ENCODE measurements around the gene TSPAN9.

Gene TSPAN9

GRCh38 chr12:3311491-3312103 is 234.4 kb downstream of the TSPAN9 start:
- no peaks in the 10 kb centered on the region for H3K9me3 ChIP-seq (ENCODE audit: insufficient read depth, low read depth, low read length)
- H3K9ac ChIP-seq (ENCODE audit: low read depth, low read length): no peak overlapping the region
- no peaks in the 10 kb centered on the region for H3K36me3 ChIP-seq (ENCODE audit: insufficient read depth, low read depth, low read length)
- H3K27me3 ChIP-seq (ENCODE audit: insufficient read depth, low read length): no peaks in the 10 kb centered on the region; the same call in 1 of the 2 replicates
- no peak overlapping the region for H3K27ac ChIP-seq (ENCODE audit: low read length)
- H3K4me3 ChIP-seq (ENCODE audit: low read length): no peak overlapping the region
- no peaks in the 10 kb centered on the region; the same call in 1 of the 2 replicates for H3K4me1 ChIP-seq (ENCODE audit: insufficient read depth, low read length)

DNA sequence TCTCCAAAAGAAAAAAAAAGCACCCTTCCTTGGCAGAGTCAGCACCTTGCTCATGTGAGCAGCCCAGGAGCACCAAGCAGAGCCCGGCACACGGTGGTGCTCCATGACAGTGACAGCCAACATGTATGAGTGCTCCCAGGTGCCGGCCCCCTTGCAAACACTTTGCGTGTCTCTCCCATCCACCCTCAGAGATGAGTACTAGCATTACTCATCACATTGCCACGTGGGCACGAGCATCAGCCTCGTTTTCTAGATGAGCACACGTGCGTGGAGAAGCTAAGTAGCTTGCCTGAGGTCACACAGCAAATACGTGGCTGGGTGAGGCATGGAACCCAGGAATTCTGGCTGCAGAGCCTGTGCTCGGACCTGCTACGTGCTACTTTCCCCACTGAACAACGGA is 235.9 kb downstream of the TSPAN9 start:
- Histone ChIP-seq H3K9ac (ENCODE audit: low read depth, low read length) (no peak overlapping the region), H3K4me1 (ENCODE audit: insufficient read depth, low read length) (no peaks in the 10 kb centered on the region; the same call in 1 of the 2 replicates), H3K9me3 (ENCODE audit: insufficient read depth, low read depth, low read length) (no peaks in the 10 kb centered on the region), H3K27ac (ENCODE audit: low read length) (no peak overlapping the region), H3K27me3 (ENCODE audit: insufficient read depth, low read length) (no peaks in the 10 kb centered on the region), H3K36me3 (ENCODE audit: insufficient read depth, low read depth, low read length) (no peaks in the 10 kb centered on the region), H3K4me3 (ENCODE audit: low read length) (no peak overlapping the region)

DNA sequence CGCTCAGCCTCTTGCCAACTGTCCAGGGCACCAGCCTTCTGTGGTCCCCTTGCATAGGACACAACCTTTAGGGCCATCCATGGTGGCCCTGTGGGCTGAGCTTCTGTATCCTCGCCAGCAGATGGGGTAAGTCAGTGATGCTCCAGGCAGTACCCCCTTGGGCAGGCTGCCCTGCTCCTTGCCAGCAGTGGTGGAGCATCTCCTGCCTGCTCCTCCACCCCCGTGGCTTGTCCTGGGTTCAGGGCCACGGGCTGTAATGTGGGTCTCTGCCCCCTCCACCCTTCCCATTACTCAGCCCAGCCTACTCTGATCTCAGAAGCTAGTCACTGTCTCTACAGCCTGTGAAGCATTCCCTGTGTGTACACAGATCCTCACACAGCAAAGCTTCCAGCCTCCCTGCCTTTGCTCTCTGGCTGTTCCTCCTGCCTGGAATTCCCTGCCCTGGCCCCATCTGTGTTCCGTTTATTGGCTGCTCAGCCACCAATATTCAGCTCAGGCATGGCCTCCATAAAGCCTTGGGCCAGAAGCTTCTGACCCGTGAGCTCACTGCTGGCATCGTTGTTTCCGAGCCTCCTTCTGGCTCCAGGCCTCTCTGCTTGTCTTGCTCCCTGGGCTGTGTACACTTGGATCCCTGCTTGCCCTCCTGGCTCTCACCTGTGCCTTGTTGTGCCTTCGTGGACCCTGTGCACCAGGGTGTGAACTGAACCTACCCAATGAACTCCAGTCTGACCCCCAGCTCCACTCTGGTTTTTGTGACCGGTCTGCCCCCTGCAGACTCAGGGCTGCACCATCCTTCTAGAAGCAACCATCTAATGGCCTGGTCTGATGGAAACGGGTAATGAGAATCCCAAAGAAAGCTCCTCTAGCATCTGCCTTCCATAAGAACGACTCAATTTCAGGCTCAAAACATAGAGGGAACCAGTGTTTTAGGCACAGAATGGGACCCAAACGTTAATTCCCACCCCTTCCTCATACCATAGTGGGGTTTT is 236.8 kb downstream of the TSPAN9 start:
- no peaks in the 10 kb centered on the region; the same call in 1 of the 2 replicates for H3K4me1 ChIP-seq (ENCODE audit: insufficient read depth, low read length)
- no peak overlapping the region for H3K4me3 ChIP-seq (ENCODE audit: low read length)
- no peaks in the 10 kb centered on the region for H3K9me3 ChIP-seq (ENCODE audit: insufficient read depth, low read depth, low read length)
- no peaks in the 10 kb centered on the region for H3K36me3 ChIP-seq (ENCODE audit: insufficient read depth, low read depth, low read length)
- H3K9ac ChIP-seq (ENCODE audit: low read depth, low read length): no peak overlapping the region
- H3K27ac ChIP-seq (ENCODE audit: low read length): no peak overlapping the region
- H3K27me3 ChIP-seq (ENCODE audit: insufficient read depth, low read length): no peaks in the 10 kb centered on the region; the same call in 1 of the 2 replicates

GRCh38 chr12:3315201-3315661 is 238.1 kb downstream of the TSPAN9 start:
- Histone ChIP-seq H3K4me1 (ENCODE audit: insufficient read depth, low read length) (no peaks in the 10 kb centered on the region; the same call in 1 of the 2 replicates), H3K9ac (ENCODE audit: low read depth, low read length) (no peak overlapping the region), H3K4me3 (ENCODE audit: low read length) (no peak overlapping the region), H3K27me3 (ENCODE audit: insufficient read depth, low read length) (no peaks in the 10 kb centered on the region; the same call in none of the 2 replicates), H3K36me3 (ENCODE audit: insufficient read depth, low read depth, low read length) (no peaks in the 10 kb centered on the region), H3K9me3 (ENCODE audit: insufficient read depth, low read depth, low read length) (no peaks in the 10 kb centered on the region), H3K27ac (ENCODE audit: low read length) (no peak overlapping the region)

DNA sequence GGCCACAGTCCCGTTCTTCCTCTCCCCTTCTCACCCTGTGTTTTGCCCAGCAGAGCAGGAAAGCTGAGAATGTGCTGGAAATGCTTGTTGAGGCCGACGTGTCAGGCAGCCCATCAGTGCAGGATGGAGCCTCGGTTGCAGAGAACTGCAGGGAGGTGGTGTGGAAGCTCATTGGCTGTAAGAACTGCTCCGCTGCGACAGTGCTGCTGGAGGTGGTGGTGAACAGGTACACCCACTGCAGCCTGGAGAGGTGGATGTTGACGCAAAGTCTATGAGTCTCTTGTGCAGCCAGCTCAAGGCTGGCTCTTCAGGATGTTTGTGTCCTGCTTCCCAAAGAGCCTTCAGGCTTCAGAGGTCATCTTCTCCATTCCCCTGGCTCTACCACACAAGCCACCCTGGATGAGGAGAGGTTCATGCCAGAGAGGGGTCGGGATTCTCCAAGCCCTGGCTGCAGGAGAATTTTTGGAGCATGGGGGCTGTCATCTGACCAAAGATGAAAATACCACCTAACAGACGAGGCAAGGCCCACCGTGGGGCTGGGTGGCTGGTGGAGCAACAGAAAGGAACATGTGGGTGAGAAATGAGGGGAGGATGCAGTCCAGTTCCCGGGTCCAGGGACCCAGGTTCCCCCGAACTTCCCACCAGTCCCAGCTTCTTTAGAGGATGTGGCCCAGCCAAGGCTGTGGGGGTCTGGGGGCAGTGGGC is 239.7 kb downstream of the TSPAN9 start:
- no peaks in the 10 kb centered on the region for H3K9me3 ChIP-seq (ENCODE audit: insufficient read depth, low read depth, low read length)
- no peaks in the 10 kb centered on the region; the same call in none of the 2 replicates for H3K27me3 ChIP-seq (ENCODE audit: insufficient read depth, low read length)
- no peaks in the 10 kb centered on the region for H3K4me1 ChIP-seq (ENCODE audit: insufficient read depth, low read length)
- H3K9ac ChIP-seq (ENCODE audit: low read depth, low read length): no peak overlapping the region; the same call in 1 of the 2 replicates
- no peak overlapping the region for H3K4me3 ChIP-seq (ENCODE audit: low read length)
- H3K27ac ChIP-seq (ENCODE audit: low read length): no peak overlapping the region
- no peaks in the 10 kb centered on the region for H3K36me3 ChIP-seq (ENCODE audit: insufficient read depth, low read depth, low read length)

DNA sequence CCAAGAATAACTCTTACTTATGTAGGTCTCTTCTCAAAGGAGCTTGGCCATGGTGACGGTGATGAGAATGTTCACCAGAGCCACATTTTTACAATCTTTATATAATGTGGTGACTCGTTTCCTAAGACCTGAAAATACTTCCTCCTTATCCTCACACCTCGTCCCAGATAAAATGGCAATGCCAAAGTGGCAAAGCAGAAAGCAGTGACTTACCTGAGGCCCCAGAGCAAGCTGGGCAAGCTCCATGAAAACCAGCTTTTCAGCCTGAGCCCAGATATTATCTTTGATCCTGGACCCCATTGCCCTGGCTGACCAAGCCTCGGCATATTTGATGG is 240.3 kb downstream of the TSPAN9 start:
- H3K9ac ChIP-seq (ENCODE audit: low read depth, low read length): no peak overlapping the region; the same call in 1 of the 2 replicates
- H3K9me3 ChIP-seq (ENCODE audit: insufficient read depth, low read depth, low read length): no peaks in the 10 kb centered on the region
- no peaks in the 10 kb centered on the region for H3K4me1 ChIP-seq (ENCODE audit: insufficient read depth, low read length)
- no peak overlapping the region for H3K4me3 ChIP-seq (ENCODE audit: low read length)
- H3K36me3 ChIP-seq (ENCODE audit: insufficient read depth, low read depth, low read length): no peaks in the 10 kb centered on the region
- H3K27me3 ChIP-seq (ENCODE audit: insufficient read depth, low read length): no peaks in the 10 kb centered on the region; the same call in none of the 2 replicates
- H3K27ac ChIP-seq (ENCODE audit: low read length): no peak overlapping the region

DNA sequence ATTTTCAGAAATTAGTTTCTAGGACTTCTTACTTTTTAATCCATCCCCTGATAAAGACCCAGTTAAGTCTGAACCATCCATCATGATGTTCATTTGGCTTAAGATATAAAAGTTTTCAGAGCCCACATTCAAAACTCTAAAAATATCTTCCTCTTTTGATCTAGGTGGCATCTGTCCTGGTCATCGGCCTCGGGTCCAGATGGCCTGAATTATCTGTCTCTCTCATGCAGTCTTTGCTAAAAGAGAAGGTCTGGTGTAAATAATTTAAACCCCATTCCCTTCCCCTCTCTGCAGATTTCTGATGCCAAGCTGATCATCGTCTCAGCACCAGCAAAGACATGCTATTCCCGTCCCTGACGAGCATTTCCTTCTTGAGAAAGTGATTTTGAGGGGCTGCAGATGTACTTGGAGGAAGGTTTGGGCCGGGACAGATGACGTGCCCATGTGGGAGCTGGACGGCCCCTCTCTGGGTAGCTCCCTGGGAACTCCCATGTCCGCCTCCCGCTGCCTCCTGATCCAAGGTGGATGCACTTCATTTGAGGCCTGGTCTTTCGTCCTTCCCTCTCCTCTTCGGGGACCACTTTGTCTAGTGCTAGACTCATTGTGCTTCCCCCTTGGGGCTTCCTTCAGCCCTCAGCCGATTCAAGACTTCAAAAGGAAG is 240.8 kb downstream of the TSPAN9 start:
- Histone ChIP-seq H3K4me3 (ENCODE audit: low read length) (no peak overlapping the region), H3K4me1 (ENCODE audit: insufficient read depth, low read length) (no peaks in the 10 kb centered on the region), H3K9ac (ENCODE audit: low read depth, low read length) (no peak overlapping the region), H3K27me3 (ENCODE audit: insufficient read depth, low read length) (no peaks in the 10 kb centered on the region; the same call in none of the 2 replicates), H3K27ac (ENCODE audit: low read length) (no peak overlapping the region), H3K9me3 (ENCODE audit: insufficient read depth, low read depth, low read length) (no peaks in the 10 kb centered on the region), H3K36me3 (ENCODE audit: insufficient read depth, low read depth, low read length) (no peaks in the 10 kb centered on the region)

- no peak overlapping the region for H3K4me3 ChIP-seq (ENCODE audit: low read length)
- H3K27ac ChIP-seq (ENCODE audit: low read length): no peak overlapping the region
- no peaks in the 10 kb centered on the region for H3K4me1 ChIP-seq (ENCODE audit: insufficient read depth, low read length)
- H3K9ac ChIP-seq (ENCODE audit: low read depth, low read length): no peak overlapping the region
- H3K27me3 ChIP-seq (ENCODE audit: insufficient read depth, low read length): no peaks in the 10 kb centered on the region; the same call in none of the 2 replicates
- no peaks in the 10 kb centered on the region for H3K9me3 ChIP-seq (ENCODE audit: insufficient read depth, low read depth, low read length)
- no peaks in the 10 kb centered on the region for H3K36me3 ChIP-seq (ENCODE audit: insufficient read depth, low read depth, low read length)
Observed at GRCh38 chr12:3319723-3320492, 242.7 kb downstream of the TSPAN9 start.

DNA sequence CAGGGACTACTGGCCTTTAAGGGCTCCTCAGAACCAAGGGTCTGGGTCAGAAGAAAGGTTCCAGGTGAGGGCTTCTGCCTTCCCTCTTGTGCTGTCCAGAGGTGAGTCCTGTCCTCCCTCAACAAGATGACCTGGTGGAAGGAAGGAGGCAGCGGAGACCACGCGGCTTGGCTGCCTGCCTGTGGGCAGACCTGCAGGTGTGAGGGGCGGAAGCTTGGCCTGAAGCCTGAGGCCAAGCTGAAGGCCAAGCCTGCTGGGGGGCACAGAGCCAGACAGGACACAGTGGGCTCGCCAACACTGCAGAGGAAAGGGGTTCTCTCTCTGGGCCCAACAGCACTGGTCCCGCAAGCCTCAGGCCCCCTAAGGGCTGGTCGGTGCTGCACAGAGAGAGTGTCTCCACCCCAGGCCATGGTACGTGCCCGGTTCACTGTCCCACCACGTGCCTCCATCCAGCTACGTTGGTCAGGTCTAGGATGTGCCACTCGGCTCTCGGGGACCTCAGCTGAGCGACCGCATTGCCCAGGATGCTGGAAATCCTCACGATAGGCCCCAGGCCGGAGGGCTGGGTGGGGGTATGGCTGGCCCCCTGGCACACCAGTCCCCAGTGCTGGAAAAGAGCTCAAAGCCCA is 243.8 kb downstream of the TSPAN9 start:
- no peaks in the 10 kb centered on the region for H3K4me1 ChIP-seq (ENCODE audit: insufficient read depth, low read length)
- H3K36me3 ChIP-seq (ENCODE audit: insufficient read depth, low read depth, low read length): no peaks in the 10 kb centered on the region
- no peaks in the 10 kb centered on the region; the same call in none of the 2 replicates for H3K27me3 ChIP-seq (ENCODE audit: insufficient read depth, low read length)
- no peak overlapping the region for H3K27ac ChIP-seq (ENCODE audit: low read length)
- H3K4me3 ChIP-seq (ENCODE audit: low read length): no peak overlapping the region
- H3K9me3 ChIP-seq (ENCODE audit: insufficient read depth, low read depth, low read length): no peaks in the 10 kb centered on the region
- H3K9ac ChIP-seq (ENCODE audit: low read depth, low read length): no peak overlapping the region

GRCh38 chr12:3321881-3322280 is 244.7 kb downstream of the TSPAN9 start:
- Histone ChIP-seq H3K27ac (ENCODE audit: low read length) (no peak overlapping the region), H3K4me1 (ENCODE audit: insufficient read depth, low read length) (no peaks in the 10 kb centered on the region), H3K4me3 (ENCODE audit: low read length) (no peak overlapping the region), H3K9me3 (ENCODE audit: insufficient read depth, low read depth, low read length) (no peaks in the 10 kb centered on the region), H3K9ac (ENCODE audit: low read depth, low read length) (no peak overlapping the region), H3K36me3 (ENCODE audit: insufficient read depth, low read depth, low read length) (no peaks in the 10 kb centered on the region), H3K27me3 (ENCODE audit: insufficient read depth, low read length) (no peaks in the 10 kb centered on the region; the same call in none of the 2 replicates)
